HG03095 (cell line): ENCODE results near the gene LDB3.
A peak's percentile ranks its signal among the peaks of the same experiment; 100 is the strongest.

Source experiments
- ATAC-seq: cut with Tn5 transposase; IDR thresholded peaks from one replicate; pipeline ENCODE4 v1.9.1; 2021; ENCODE audit warnings: moderate library complexity; ENCODE audit not compliant: unreplicated experiment

LDB3 gene

DNA sequence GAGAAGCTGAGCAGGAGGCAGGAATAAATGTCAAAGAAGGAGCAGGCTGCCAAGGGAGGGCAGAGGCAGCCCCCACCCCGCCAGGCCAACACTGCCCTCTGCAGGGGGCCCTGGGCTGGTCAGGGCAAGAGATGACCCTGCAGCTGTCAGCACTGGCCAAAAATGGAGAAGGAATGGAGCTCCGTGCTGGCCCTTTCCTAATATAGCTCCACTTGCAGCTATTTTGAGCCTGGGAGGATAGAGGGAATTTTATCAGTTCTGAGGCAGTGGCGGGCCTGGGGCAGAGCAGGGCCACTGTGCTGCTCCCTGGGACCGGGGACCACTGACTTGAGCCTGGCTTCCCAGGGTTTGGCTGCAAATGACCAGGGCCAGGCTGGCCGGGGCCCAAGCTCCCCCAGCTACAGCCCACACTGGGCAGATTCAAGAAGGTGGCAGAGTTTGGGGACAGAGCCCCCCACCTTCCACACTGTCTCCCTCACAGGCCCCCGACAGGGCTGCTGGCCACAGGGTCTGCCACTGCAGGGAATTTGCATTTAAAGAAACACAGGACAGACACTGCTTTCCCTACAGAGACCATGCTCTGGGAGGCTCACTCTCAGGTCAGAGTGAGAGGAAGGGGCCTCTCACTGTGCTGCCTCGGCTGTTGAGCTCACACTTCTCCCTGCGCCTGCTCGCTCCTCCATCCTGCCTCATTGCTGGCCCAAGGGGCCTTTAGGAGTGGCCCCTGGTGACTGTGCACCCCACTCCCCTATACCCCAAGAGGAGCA, 16.2 kb downstream of the LDB3 start:
- ATAC-seq = no peak

GRCh38 chr10:86685416-86685815, 17.1 kb downstream of the LDB3 start:
- no peak for ATAC-seq

GRCh38 chr10:86685893-86686632, 17.8 kb downstream of the LDB3 start:
- no peak for ATAC-seq

DNA sequence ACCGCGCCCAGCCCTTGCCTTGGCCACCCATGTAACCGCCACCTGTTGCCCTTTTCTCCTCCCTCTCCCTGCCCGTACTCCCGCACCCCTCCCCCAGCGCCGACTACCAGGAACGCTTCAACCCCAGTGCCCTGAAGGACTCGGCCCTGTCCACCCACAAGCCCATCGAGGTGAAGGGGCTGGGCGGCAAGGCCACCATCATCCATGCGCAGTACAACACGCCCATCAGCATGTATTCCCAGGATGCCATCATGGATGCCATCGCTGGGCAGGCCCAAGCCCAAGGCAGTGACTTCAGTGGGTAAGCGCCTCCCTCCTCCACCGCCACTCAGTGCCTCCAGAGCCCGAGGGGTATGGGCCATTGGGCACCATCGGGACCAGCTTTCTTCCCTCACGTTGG, 18.7 kb downstream of the LDB3 start:
- no peak for ATAC-seq

GRCh38 chr10:86687750-86688149, 19.4 kb downstream of the LDB3 start:
- no peak for ATAC-seq

DNA sequence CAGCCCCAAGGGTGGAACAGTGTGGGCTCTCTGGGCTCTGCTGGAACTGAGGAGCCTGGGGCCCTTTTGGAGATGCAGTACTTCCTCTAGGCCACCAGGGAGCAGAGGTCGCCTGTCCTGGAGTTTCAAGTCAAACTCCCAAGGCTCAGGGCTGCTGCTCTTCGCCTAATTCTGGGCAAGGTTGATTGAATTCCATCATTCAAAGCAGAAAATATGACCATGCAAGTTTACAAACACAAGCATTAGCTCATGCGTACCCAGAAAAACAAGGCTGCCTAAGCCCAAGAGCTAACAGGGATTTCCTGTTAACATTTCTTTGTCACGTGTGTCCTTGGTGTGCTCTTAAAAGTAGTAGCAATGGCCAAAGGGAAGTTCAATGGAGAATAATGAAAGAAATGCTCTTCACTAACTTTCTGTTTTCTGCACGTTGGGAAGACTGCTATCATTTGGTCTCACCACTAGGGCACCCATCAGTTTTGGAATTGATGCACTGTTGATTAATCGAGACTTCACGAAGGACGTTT, 20.1 kb downstream of the LDB3 start:
- ATAC-seq = peak; percentile 64

GRCh38 chr10:86689146-86689545, 20.8 kb downstream of the LDB3 start:
- no peak for ATAC-seq

DNA sequence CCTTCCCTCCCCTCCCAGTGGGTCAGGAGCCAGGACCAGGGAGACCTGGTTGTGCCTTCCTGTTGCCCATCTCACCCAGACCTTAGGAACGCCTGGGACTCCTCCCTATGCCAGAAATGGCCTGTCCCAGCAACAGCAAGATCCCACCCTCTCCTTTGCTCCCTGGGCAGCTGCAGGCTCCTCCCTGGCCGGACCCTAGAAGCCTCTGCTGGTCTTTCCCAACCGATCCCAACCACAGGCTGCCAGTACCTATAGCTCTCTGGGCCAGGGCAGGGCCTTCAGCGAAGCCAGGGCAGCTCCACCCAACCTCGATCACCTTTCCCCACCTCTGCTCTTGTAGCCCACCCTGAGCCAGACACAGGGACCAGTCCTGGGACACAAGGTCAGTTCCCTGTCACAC, 21.9 kb downstream of the LDB3 start:
- ATAC-seq = no peak

DNA sequence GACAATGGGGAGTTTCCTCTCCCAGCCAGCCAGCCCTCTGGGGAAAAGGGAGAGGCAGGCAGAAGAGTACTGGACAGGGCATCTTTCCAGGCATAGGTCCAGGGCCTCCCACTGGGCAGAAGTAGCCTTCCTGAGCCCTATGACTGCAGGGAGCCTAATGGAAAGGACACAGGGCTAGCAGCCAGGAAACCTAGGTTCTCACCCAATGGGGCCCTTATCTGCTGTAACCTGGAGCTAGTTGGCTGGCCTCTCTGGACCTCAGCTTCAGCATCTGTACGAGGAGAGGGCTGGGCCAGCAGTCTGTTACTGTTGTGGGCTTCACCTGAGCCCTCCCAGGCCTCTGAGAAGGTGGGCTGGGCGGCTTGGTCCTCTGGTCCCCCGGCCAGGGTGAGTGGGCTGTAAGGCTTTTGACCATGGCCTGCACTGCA, 22.4 kb downstream of the LDB3 start:
- ATAC-seq = no peak

DNA sequence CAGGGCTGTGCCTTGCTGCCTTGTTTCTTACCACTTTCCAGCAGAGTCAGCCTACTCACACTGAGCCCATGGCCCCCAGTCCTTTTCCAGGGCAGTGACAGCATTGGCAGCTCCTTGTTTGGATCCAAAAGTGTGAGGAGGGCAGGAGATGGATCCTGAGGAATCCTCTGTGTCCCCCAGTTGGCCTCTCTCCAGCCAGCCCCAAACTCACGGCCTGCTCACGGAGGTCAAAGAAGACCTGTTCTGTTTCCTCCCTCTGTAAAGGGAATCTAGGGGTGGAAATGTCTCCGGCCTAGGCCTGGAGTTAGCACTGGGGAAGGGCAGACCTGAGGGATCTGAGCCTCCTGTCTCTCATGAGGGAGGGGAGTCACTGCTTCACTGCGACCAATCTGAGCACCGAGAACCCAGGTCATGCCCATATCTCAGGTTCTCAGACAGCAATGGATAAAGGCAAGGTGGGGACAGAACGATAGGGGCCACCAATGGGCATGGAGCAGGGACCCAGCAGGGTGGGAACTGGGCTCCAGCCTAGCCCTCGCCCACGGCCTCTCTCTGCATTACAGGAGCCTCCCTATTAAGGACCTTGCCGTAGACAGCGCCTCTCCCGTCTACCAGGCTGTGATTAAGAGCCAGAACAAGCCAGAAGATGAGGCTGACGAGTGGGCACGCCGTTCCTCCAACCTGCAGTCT, 23.2 kb downstream of the LDB3 start:
- ATAC-seq = no peak

- ATAC-seq = no peak
These were observed 23.8 kb downstream of the LDB3 start for GRCh38 chr10:86692023-86692514.

DNA sequence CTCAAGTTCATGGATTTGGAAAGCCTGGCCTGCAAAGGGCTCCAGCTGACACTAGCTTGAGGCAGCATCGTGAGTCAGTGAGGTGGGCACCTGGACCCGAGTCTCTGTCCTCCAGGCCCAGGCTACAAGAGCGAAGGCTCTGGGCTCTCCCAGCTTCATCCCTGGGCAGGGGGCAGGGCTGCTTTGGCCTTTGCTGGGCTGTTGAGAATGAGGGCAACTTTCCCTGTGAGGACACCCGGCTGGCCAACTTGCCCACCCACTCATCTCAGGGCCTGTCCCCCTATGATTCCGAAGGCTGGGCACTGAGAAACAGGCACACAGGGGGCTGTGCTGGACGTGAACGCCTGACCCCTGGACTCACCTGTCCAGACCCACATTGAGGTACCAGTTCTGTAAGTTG, 24.4 kb downstream of the LDB3 start:
- ATAC-seq = no peak

DNA sequence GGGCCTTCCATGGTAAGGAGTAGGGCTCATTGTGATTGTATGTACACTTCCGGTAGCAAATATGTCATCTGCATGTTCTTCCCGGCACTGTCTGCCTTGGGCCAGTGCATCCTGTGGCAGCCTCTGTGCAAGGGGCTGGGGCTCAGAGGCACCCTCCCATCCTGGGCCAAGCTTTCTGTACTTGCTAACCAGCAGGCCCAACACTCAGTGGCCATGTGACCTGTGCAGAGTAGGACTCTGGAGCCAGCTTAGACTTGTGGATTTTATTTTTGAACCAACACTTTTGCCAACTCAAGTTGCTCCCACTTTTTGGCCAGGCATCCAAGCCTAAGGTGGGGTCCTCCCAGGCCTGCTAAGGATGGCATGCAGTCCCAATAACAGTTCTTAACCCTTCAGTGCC, 25.0 kb downstream of the LDB3 start:
- no peak for ATAC-seq

DNA sequence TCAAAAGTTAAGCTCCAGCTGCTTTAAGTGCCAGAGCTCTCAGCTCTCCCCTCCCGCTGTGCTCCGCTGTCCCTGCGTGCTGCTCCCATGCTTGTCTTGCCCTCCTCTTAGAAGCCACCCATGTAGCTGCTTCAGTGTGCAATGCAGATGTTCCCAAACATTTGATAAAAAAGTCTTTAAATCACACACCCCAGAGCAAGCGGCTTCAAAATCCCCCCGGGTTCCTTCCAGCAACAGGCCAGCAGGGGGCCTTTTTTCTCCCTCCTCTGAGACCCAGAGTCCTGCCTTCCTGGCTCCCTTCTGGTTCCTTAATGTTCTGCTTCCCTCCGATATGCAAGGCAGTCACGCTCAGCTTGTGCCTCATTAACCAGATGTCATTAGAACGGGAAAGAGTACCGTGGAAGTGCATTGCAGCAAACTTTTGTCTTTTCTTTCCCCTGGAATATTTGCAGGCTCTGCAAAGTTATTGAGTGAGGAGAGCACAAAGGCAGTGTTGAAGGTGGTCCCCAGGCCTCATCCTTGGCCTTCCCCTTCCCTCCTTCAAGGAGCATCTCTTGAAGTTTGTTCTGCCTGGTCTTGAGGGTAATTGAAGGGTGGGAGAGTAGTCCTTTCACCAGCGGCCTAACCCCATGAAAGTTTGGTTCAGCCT, 25.5 kb downstream of the LDB3 start:
- no peak for ATAC-seq

GRCh38 chr10:86698207-86698940, 30.1 kb downstream of the LDB3 start:
- ATAC-seq = no peak

GRCh38 chr10:86699125-86699524, 30.8 kb downstream of the LDB3 start:
- ATAC-seq = no peak

DNA sequence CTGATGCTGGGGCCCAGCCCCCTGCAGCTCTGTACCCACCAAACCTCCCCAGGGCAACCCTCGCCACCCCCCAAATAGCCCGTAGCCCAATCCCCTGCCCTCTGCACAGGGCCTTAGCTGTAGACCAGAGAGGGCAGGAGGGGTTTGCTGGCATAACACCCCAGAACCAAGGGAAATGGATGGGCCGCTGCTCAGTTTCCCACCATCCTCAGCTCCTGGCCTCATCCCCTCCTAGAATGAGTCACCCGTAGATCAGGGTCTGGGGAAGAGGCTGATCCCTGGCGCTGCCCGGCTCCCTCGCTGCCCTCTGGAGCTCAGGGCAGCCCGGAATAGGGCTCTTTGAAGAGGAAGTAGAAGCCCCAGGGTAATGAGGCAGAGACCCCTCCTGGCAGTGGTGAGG, 31.2 kb downstream of the LDB3 start:
- no peak for ATAC-seq

DNA sequence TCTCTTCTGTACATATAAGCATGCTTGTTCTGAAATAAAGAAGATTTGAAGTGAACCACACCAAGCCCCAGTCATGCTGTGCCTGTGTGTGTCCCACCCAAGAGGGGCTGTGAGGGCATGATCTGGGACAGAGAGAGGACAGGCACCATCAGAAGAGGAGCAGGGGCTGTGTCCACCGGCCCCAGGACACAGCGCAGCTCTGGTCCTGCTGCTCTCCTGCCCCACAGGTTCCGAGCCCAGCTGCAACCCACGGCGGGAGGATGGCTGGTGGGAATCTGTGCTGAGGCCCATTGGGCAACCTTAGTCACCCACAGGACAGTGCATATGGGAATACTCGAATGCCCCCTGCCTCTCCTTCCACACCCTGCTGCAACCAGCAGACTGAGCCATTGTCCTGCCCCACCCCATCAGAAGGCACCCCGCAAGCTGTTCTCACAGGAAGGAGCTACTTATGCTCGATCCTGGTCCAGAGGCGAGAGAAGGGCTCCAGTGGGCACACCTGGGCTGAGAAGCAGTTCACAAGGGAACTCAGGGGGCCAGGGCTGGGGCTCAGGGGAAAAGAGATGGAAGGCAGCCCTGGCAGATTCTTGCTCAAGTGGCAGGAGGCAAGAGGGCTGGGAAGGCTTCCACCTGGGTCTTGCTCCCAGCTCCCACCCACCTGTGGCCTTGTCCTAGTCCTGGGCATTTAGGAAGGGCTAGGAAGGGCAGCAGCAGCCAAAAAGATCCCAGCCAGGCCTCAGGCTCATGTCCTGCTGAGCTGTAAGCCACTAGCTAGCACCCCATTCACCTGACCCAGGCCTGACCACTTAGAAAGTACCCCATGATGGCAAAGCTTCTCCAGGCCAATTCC, 31.9 kb downstream of the LDB3 start:
- ATAC-seq = no peak

GRCh38 chr10:86700851-86701617, 32.7 kb downstream of the LDB3 start:
- ATAC-seq = no peak
